Loucy (cell line): Measurements from ENCODE around the gene ASB2.

Experiments used
- EZH2phosphoT487 ChIP-seq: fragments of 200-600 bp; IDR thresholded peaks from 2 replicates; pipeline ENCODE4 v1.6.1; 2018; ENCODE audit warnings: antibody characterized with exemption, mild to moderate bottlenecking, moderate library complexity, borderline replicate concordance
- TF ChIP-seq, protein P1 (sequence below): fragments of 200-600 bp; sonication (generic); conservative IDR thresholded peaks from 2 replicates; pipeline ENCODE4 v1.5.1; 2014; ENCODE audit warnings: mild to moderate bottlenecking, antibody characterized with exemption, low read length

DNA sequence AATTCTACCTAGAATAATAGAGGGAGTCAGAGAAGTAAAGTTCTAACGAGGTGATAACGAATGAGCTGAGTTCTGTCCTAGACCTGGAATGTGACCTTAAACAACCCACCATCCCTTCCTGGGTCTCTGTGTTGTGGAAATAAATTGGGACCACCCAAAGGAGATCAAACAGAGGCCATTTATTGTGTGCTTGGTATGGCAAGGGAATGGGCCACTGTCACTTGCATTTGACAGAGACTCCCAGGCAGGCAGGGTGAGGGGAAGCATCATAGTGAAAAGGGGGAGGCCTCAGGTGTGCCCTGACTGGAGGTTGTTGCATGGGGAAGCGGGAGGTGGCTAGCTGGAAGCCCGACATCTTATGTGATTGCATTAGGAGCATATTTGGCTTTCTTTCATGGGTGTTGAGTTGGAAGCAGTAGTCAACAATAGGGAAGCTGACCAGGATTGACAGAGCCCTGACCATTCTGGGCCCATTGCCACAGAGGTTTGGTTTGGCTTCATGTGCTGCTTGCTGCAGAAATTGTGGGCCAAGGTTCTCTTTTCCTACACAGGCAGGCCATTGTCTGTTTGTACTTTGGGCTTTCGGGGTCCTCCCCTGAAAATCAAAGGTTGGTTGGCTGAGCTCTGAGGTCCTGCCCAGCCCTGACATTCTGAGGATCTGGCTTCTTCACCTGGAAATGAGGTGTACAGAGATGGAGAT is 66.8 kb downstream of the ASB2 start:
- TF ChIP-seq, protein P1, sequence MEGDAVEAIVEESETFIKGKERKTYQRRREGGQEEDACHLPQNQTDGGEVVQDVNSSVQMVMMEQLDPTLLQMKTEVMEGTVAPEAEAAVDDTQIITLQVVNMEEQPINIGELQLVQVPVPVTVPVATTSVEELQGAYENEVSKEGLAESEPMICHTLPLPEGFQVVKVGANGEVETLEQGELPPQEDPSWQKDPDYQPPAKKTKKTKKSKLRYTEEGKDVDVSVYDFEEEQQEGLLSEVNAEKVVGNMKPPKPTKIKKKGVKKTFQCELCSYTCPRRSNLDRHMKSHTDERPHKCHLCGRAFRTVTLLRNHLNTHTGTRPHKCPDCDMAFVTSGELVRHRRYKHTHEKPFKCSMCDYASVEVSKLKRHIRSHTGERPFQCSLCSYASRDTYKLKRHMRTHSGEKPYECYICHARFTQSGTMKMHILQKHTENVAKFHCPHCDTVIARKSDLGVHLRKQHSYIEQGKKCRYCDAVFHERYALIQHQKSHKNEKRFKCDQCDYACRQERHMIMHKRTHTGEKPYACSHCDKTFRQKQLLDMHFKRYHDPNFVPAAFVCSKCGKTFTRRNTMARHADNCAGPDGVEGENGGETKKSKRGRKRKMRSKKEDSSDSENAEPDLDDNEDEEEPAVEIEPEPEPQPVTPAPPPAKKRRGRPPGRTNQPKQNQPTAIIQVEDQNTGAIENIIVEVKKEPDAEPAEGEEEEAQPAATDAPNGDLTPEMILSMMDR, result no peak
- TF ChIP-seq EZH2phosphoT487, result no peak
